Activated B cell treated with CpG ODN at 0.5 μM for 24 hours (primary cell): ENCODE data around the gene MYOF. TPM values are rescaled to one million over a fixed set of nuclear protein-coding genes. Genes with fewer than 3 reads are reported as not detected.

ENCODE experiments used
- ATAC-seq: fragments of 200-7000 bp; cut with Tn5 transposase; one replicate; pipeline ENCODE4 v1.10.0; 2021; ENCODE audit warnings: low read depth, mild to moderate bottlenecking, moderate library complexity
- CTCF ChIA-PET: fragments of 350-600 bp; sonication (Branson Sonifier 250); formaldehyde crosslinking; loops from one replicate; lab custom pipeline; 2021; ENCODE audit warnings: antibody characterized with exemption; lab: Charles Lee
- POLR2A ChIA-PET: fragments of 350-600 bp; sonication (Branson Sonifier 250); formaldehyde crosslinking; loops from one replicate; lab custom pipeline; 2021; ENCODE audit warnings: antibody characterized with exemption; lab: Charles Lee
- DNase-seq: peaks from one replicate; pipeline ENCODE4 v3.0.0; 2022
- H3K27ac Mint-ChIP-seq: one replicate; pipeline ENCODE4 v1.8.0; 2020; ENCODE audit warnings: mixed read lengths
- H3K27me3 Mint-ChIP-seq: one replicate; pipeline ENCODE4 v1.8.0; 2021; ENCODE audit warnings: mixed read lengths
- H3K36me3 Mint-ChIP-seq: one replicate; pipeline ENCODE4 v1.8.0; 2021; ENCODE audit warnings: low read depth, mixed read lengths
- H3K4me1 Mint-ChIP-seq: one replicate; pipeline ENCODE4 v1.8.0; 2021; ENCODE audit warnings: mixed read lengths
- H3K4me3 Mint-ChIP-seq: one replicate; pipeline ENCODE4 v1.8.0; 2020; ENCODE audit warnings: mild to moderate bottlenecking, mixed read lengths
- H3K9me3 Mint-ChIP-seq: one replicate; pipeline ENCODE4 v1.8.0; 2020; ENCODE audit warnings: mixed read lengths
- intact Hi-C: fragments of 100-400 bp; cut with micrococcal nuclease; formaldehyde crosslinking; loops from one replicate; pipeline ENCODE4 v1.15.1; 2024
- total RNA-seq: library from RNA; stranded (reverse); gene quantifications from 2 replicates; pipeline ENCODE4 v1.2.3, GENCODE V29; 2022
- TF ChIP-seq, protein P1 (sequence below): fragments of 200-600 bp; IDR thresholded peaks from one replicate; pipeline ENCODE4 v1.8.0; 2022; ENCODE audit warnings: antibody characterized with exemption, mild to moderate bottlenecking

Gene MYOF
- total RNA-seq, 1 donor from 2014 or later = 0.09 TPM

DNA sequence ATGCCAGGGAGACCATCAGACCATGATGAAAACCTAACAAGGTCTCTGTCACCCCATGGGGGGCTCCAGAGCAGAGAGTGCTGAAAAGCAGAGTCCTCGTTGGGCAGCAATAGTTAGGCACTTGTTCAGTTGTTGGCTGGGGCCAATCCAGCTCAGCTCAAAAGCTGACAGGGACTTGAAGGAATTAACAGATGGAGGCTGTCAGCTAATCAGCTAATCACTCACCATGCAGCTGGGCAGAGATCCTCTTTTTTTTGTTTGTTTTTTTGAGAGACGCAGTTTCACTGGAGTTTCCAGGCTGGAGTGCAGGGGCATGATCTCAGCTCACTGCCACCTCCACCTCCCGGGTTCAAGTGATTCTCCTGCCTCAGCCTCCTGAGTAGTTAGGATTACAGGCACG lies 32.4 kb upstream of the MYOF start:
- CTCF ChIA-PET = interaction anchor here (6.3 kb wide), 1 partner anchor 138 kb away, joined by 85 read pairs; no protein-coding TSS in a partner anchor
- H3K27me3 Mint-ChIP-seq = no peaks in the 10 kb centered on the region
- H3K36me3 Mint-ChIP-seq = no peaks in the 10 kb centered on the region
- ATAC-seq = no peak
- POLR2A ChIA-PET = no interaction called here
- H3K4me1 Mint-ChIP-seq = peaks cover 9% of the 10 kb centered on the region
- no peak overlapping the region for H3K27ac Mint-ChIP-seq
- H3K9me3 Mint-ChIP-seq = no peaks in the 10 kb centered on the region
- no peak for DNase-seq
- TF ChIP-seq, protein P1, sequence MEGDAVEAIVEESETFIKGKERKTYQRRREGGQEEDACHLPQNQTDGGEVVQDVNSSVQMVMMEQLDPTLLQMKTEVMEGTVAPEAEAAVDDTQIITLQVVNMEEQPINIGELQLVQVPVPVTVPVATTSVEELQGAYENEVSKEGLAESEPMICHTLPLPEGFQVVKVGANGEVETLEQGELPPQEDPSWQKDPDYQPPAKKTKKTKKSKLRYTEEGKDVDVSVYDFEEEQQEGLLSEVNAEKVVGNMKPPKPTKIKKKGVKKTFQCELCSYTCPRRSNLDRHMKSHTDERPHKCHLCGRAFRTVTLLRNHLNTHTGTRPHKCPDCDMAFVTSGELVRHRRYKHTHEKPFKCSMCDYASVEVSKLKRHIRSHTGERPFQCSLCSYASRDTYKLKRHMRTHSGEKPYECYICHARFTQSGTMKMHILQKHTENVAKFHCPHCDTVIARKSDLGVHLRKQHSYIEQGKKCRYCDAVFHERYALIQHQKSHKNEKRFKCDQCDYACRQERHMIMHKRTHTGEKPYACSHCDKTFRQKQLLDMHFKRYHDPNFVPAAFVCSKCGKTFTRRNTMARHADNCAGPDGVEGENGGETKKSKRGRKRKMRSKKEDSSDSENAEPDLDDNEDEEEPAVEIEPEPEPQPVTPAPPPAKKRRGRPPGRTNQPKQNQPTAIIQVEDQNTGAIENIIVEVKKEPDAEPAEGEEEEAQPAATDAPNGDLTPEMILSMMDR = no peak
- intact Hi-C loops = no loop called here
- H3K4me3 Mint-ChIP-seq = no peak overlapping the region

DNA sequence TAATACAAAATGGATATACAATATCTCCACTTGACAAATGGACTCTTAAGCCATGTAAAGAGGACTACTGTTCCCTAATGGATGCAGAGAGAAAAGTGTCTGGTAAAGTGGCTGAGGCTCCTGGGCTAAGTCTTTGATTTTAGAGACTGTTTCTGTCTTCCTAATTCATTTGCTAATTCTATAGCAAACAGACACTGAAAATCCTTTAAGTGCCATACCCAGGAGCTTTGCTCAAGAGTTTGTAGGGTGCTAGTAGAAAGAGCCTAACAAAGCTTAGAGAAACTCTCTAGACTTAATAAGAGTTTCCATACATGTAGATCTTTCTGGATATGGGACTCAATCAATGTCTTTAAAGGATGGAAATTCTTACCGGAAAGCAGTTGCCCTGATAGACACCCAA lies 31.0 kb upstream of the MYOF start:
- H3K4me3 Mint-ChIP-seq = no peak overlapping the region
- DNase-seq = no peak
- CTCF ChIA-PET = interaction anchor here (0.6 to 6.3 kb wide), 3 partner anchors 30 to 140 kb away, joined by 3 to 85 read pairs (median 4); no protein-coding TSS in a partner anchor
- H3K4me1 Mint-ChIP-seq = peaks cover 9% of the 10 kb centered on the region
- no peak overlapping the region for H3K27ac Mint-ChIP-seq
- TF ChIP-seq, protein P1 = no peak
- H3K9me3 Mint-ChIP-seq = no peaks in the 10 kb centered on the region
- no peaks in the 10 kb centered on the region for H3K27me3 Mint-ChIP-seq
- intact Hi-C loops = no loop called here
- POLR2A ChIA-PET = no interaction called here
- no peak for ATAC-seq
- H3K36me3 Mint-ChIP-seq = no peaks in the 10 kb centered on the region

DNA sequence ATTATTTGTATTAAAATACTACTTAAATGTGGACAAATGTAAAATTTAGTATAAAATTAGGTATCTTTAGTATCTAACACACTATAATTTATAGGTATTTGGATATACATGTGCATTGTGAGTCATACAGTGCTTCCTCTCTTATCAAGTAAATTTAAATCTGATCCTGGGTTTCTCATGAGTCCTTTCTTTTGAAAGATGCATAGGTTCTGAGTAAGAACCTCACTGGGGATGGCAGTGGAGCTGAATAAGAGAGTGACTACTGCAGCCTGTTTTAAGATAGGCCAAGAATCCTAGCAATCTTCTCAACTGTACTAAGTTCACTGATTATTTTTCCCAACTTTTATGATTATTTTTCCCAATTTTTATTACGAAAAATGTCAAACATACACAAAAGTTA lies 30.4 kb upstream of the MYOF start:
- POLR2A ChIA-PET = no interaction called here
- intact Hi-C loops = no loop called here
- Mint-ChIP-seq H3K4me3 (no peak overlapping the region), H3K9me3 (no peaks in the 10 kb centered on the region), H3K27ac (no peak overlapping the region), H3K27me3 (no peaks in the 10 kb centered on the region), H3K36me3 (no peaks in the 10 kb centered on the region), H3K4me1 (peaks cover 9% of the 10 kb centered on the region)
- TF ChIP-seq, protein P1 = no peak
- ATAC-seq = no peak
- CTCF ChIA-PET = interaction anchor here (0.6 to 6.3 kb wide), 3 partner anchors 30 to 136 kb away, joined by 3 to 85 read pairs (median 4); no protein-coding TSS in a partner anchor
- no peak for DNase-seq

DNA sequence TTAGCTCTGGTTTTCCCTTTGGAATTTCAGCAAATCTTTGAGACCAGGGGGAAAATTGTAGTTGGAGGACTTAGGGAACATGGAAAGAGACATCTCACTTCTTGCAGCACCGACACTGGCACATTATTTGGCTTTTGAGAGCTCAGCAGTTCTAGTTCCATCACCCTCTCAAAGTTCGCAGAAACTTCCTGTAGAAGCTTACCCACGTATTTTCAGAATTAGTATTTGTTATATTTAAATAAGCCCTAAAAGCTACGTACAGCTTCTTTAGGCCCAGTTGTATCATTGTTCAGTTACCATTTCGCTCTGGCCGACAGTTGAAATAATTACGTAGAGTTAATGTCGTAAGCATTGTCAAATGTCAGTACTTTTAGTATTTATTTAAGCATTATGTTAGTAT lies 27.7 kb upstream of the MYOF start:
- DNase-seq = no peak
- intact Hi-C loops = no loop called here
- Mint-ChIP-seq H3K27ac (no peak overlapping the region), H3K4me3 (no peak overlapping the region), H3K4me1 (no peaks in the 10 kb centered on the region), H3K36me3 (no peaks in the 10 kb centered on the region), H3K9me3 (no peaks in the 10 kb centered on the region), H3K27me3 (no peaks in the 10 kb centered on the region)
- TF ChIP-seq, protein P1 = no peak
- CTCF ChIA-PET = interaction anchor here (1.4 to 6.3 kb wide), 2 partner anchors 27 to 134 kb away, joined by 4 to 85 read pairs; no protein-coding TSS in a partner anchor
- ATAC-seq = no peak
- POLR2A ChIA-PET = no interaction called here

DNA sequence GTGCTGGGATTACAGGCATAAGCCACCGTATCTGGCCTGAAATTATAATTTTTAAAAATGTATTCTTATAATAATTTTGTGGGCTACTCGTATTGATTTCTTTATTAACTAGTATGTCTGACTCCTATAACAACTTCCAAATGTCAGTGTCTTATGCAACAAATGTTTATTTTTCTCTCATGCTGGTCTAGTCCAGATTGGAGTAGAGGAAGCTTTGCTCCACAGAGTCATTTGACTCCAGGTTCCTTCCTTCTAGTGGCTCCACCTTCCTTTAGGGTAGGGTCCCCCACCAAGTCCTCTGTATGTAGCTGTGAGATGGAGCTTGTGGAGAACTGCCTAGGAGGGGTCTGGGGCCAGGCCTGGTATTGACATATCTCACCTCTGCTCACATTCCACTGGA lies 22.9 kb upstream of the MYOF start:
- ATAC-seq (no peak), DNase-seq (no peak)
- POLR2A ChIA-PET = interaction anchor here (0.8 kb wide), 1 partner anchor 9 kb away, joined by 4 read pairs; the partner anchor contains the start of gene CEP55
- H3K4me1 Mint-ChIP-seq = no peaks in the 10 kb centered on the region
- H3K27me3 Mint-ChIP-seq = no peaks in the 10 kb centered on the region
- no peaks in the 10 kb centered on the region for H3K9me3 Mint-ChIP-seq
- intact Hi-C loops = no loop called here
- CTCF ChIA-PET = no interaction called here
- no peak overlapping the region for H3K4me3 Mint-ChIP-seq
- no peaks in the 10 kb centered on the region for H3K36me3 Mint-ChIP-seq
- TF ChIP-seq, protein P1 = no peak
- H3K27ac Mint-ChIP-seq = no peak overlapping the region
